SU-DHL-6 (cell line): ENCODE data around the gene PCBP2.

ENCODE experiments used
- CTCF ChIP-seq: fragments of 200-600 bp; sonication (generic); IDR thresholded peaks from one replicate; pipeline ENCODE4 v1.5.1; 2017; ENCODE audit warnings: antibody characterized with exemption, mild to moderate bottlenecking, low read length, moderate library complexity; ENCODE audit not compliant: insufficient read depth, poor library complexity, severe bottlenecking
- EZH2phosphoT487 ChIP-seq: fragments of 200-600 bp; sonication (generic), shearing (Covaris generic); conservative IDR thresholded peaks from 2 replicates; pipeline ENCODE4 v1.6.1; 2018; ENCODE audit warnings: mild to moderate bottlenecking, antibody characterized with exemption, low read length, moderate library complexity, mixed read lengths

GRCh38 chr12:53424626-53425514, 27.0 kb upstream of the PCBP2 start:
- no peak for TF ChIP-seq CTCF
- no peak for TF ChIP-seq EZH2phosphoT487
